SU-DHL-6 (cell line): ENCODE measurements around the gene EFTUD2.

Experiments used
- H2AFZ ChIP-seq: fragments of 200-600 bp; sonication (generic); 2 replicates; pipeline ENCODE4 v1.6.1; 2014; ENCODE audit warnings: low read depth, mild to moderate bottlenecking, moderate library complexity, mixed read lengths, antibody characterized with exemption, low read length; ENCODE audit not compliant: severe bottlenecking
- H3F3A ChIP-seq: fragments of 200-600 bp; shearing (Covaris generic); 2 replicates; pipeline ENCODE4 v1.6.0; 2016; ENCODE audit warnings: antibody characterized with exemption, mild to moderate bottlenecking; ENCODE audit not compliant: insufficient read depth
- H3K27ac ChIP-seq: fragments of 200-600 bp; sonication (generic); 2 replicates; pipeline ENCODE4 v1.5.1; 2016; ENCODE audit warnings: low read depth, mild to moderate bottlenecking, low read length, moderate library complexity, mixed read lengths
- H3K27me3 ChIP-seq: fragments of 200-600 bp; sonication (generic), shearing (Covaris generic); 2 replicates; pipeline ENCODE4 v1.6.0; 2014; ENCODE audit warnings: mild to moderate bottlenecking, low read length
- H3K36me3 ChIP-seq: fragments of 200-600 bp; sonication (generic); 2 replicates; pipeline ENCODE4 v1.6.1; 2014; ENCODE audit warnings: mild to moderate bottlenecking, low read length, mixed read lengths
- H3K4me2 ChIP-seq: fragments of 300-600, 200-600 bp; shearing (Covaris generic), sonication (generic); 2 replicates; pipeline ENCODE4 v1.6.0; 2014; ENCODE audit warnings: low read length, low read depth, mild to moderate bottlenecking; ENCODE audit not compliant: poor library complexity, severe bottlenecking
- H3K4me3 ChIP-seq: fragments of 200-600 bp; sonication (generic); 2 replicates; pipeline ENCODE4 v1.5.1; 2014; ENCODE audit warnings: antibody characterized with exemption, low read length, mild to moderate bottlenecking, mixed read lengths; ENCODE audit not compliant: insufficient read depth, poor library complexity, severe bottlenecking
- H3K79me2 ChIP-seq: fragments of 200-600 bp; sonication (generic); 2 replicates; pipeline ENCODE4 v1.6.1; 2014; ENCODE audit warnings: mild to moderate bottlenecking, low read length, moderate library complexity; ENCODE audit not compliant: insufficient read depth
- H3K9ac ChIP-seq: fragments of 200-600 bp; sonication (generic); 2 replicates; pipeline ENCODE4 v1.7.0; 2014; ENCODE audit warnings: mild to moderate bottlenecking, low read length
- H3K9me2 ChIP-seq: fragments of 200-600 bp; sonication (generic); replicated peaks from 2 replicates; pipeline ENCODE4 v1.6.1; 2014; ENCODE audit warnings: low read length; ENCODE audit not compliant: insufficient read depth
- H3K9me3 ChIP-seq: fragments of 200-600 bp; sonication (generic); 2 replicates; pipeline ENCODE4 v1.6.1; 2014; ENCODE audit warnings: low read length, mixed read lengths; ENCODE audit not compliant: insufficient read depth
- H4K20me1 ChIP-seq: fragments of 200-600 bp; sonication (generic); 2 replicates; pipeline ENCODE4 v1.6.1; 2014; ENCODE audit warnings: low read depth, mild to moderate bottlenecking, antibody characterized with exemption, low read length, moderate library complexity, mixed read lengths
- EZH2phosphoT487 ChIP-seq: fragments of 200-600 bp; sonication (generic), shearing (Covaris generic); conservative IDR thresholded peaks from 2 replicates; pipeline ENCODE4 v1.6.1; 2018; ENCODE audit warnings: mild to moderate bottlenecking, antibody characterized with exemption, low read length, moderate library complexity, mixed read lengths
- TF ChIP-seq, protein P1 (sequence below): fragments of 200-600 bp; sonication (generic); IDR thresholded peaks from one replicate; pipeline ENCODE4 v1.5.1; 2017; ENCODE audit warnings: antibody characterized with exemption, mild to moderate bottlenecking, low read length, moderate library complexity; ENCODE audit not compliant: insufficient read depth, poor library complexity, severe bottlenecking

The EFTUD2 gene

DNA sequence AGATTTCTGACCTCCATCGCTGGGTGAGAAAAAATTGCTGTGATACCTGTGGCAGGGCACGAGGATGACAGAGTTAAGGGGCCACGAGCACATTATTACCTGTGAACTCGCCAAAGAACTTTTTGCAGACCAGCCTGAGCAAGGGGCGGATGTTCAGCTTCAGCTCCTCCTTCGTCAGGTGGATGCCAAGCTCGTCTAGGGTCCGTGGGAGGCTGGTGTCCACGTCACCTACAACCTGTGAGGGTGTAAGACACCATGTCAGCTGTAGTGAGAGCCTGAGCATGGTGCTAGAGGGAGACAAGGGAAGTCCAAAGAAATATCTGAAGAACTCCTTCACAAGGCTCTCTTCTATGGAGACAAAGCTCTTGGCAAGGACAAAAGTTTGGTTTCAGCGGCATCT lies 34.4 kb downstream of the EFTUD2 start:
- no peak overlapping the region for H3K9ac ChIP-seq
- no peaks in the 10 kb centered on the region for H3K79me2 ChIP-seq
- H3K4me3 ChIP-seq: no peak overlapping the region
- peaks cover 7% of the 10 kb centered on the region; the same call in 1 of the 2 replicates for H3F3A ChIP-seq
- H3K27ac ChIP-seq: no peak overlapping the region
- H4K20me1 ChIP-seq: no peaks in the 10 kb centered on the region
- H2AFZ ChIP-seq: no peak overlapping the region
- no peaks in the 10 kb centered on the region for H3K27me3 ChIP-seq
- peaks cover 8% of the 10 kb centered on the region; the same call in 1 of the 2 replicates for H3K36me3 ChIP-seq
- H3K4me2 ChIP-seq: no peak overlapping the region
- no peaks in the 10 kb centered on the region for H3K9me3 ChIP-seq
- no peak for TF ChIP-seq EZH2phosphoT487
- TF ChIP-seq, protein P1, sequence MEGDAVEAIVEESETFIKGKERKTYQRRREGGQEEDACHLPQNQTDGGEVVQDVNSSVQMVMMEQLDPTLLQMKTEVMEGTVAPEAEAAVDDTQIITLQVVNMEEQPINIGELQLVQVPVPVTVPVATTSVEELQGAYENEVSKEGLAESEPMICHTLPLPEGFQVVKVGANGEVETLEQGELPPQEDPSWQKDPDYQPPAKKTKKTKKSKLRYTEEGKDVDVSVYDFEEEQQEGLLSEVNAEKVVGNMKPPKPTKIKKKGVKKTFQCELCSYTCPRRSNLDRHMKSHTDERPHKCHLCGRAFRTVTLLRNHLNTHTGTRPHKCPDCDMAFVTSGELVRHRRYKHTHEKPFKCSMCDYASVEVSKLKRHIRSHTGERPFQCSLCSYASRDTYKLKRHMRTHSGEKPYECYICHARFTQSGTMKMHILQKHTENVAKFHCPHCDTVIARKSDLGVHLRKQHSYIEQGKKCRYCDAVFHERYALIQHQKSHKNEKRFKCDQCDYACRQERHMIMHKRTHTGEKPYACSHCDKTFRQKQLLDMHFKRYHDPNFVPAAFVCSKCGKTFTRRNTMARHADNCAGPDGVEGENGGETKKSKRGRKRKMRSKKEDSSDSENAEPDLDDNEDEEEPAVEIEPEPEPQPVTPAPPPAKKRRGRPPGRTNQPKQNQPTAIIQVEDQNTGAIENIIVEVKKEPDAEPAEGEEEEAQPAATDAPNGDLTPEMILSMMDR: no peak
- no peaks in the 10 kb centered on the region for H3K9me2 ChIP-seq

DNA sequence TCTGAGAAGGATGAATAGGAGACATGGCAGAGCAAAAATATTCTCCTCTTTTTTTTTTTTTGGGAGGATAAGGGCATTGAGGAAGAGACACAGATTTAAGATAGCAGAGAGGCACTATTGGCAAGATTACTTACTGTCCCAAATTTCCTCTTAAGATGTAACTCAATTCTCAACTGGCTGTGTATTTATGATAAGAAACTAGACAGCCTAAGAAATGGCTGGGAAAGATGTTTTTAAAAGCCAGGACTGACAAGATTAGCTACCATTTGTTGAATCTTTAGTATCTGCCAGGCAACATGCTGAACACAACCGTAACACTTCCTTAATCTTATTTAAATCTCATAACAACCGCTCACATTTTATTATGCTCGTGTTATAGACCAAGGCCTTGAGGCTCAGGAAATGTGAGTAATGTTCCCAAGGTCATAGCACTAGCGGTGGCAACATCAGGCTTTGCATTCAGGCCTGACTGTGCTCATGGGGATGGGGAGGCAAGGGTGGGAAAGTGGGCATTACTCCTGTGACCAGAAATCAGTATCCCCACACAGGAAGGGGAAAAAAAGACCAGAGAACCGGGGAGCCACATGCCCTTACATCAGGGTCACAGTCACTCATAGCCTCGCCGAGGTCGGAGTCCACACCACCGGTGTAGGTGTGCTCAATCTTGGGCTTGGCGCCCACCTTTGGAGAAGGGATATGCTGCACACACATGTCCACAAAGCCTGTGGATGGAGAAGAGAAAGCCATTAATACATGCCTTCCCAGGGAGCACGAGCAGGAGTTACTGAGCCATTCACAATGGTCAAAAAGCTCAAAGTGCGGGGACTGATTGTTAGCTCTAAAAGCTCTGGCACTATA lies 36.0 kb downstream of the EFTUD2 start:
- Histone ChIP-seq H2AFZ (no peak overlapping the region), H3K36me3 (peaks cover 8% of the 10 kb centered on the region; the same call in 1 of the 2 replicates), H4K20me1 (no peaks in the 10 kb centered on the region), H3K27me3 (no peaks in the 10 kb centered on the region), H3K79me2 (no peaks in the 10 kb centered on the region), H3K27ac (no peak overlapping the region), H3K4me2 (no peak overlapping the region), H3K9ac (no peak overlapping the region), H3K9me2 (no peaks in the 10 kb centered on the region), H3F3A (peaks cover 7% of the 10 kb centered on the region; the same call in 1 of the 2 replicates), H3K9me3 (no peaks in the 10 kb centered on the region), H3K4me3 (no peak overlapping the region)
- TF ChIP-seq, protein P1: no peak
- TF ChIP-seq EZH2phosphoT487: no peak

DNA sequence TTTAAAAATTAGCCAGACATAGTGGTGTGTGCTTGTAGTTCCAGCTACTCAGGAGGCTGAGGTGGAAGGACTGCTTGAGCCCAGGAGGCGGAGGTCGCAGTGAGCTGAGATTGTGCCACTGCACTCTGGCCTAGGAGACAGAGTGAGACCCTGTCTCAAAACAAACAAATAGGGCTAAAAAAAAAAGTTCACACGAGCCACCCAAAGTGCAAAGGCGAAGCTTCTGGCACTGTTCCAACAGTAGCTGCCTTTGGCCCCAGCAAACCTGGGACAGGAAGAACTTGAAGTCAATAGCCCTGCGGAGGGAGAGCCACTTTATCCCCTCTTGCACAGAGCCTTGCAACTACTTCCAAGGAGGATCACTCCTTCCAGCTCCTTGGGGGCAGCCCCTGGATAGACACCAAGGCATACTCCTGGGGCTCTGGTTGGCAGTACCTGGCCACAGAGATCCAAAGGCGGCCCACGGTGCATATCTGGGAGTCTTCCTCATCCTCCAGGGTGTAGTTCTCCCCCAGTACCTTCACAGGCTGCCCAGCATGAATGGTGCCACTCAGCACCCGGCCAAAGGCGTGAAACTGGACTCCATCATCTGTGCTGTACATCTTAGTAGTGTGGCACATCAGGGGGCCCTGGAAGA lies 36.8 kb downstream of the EFTUD2 start:
- Histone ChIP-seq H3K9me3 (no peaks in the 10 kb centered on the region), H3K9ac (no peak overlapping the region), H3K27me3 (no peaks in the 10 kb centered on the region), H3K4me3 (no peak overlapping the region), H3K27ac (no peak overlapping the region), H2AFZ (no peak overlapping the region), H3K4me2 (no peak overlapping the region), H3K36me3 (peaks cover 8% of the 10 kb centered on the region; the same call in 1 of the 2 replicates), H3F3A (peaks cover 7% of the 10 kb centered on the region; the same call in 1 of the 2 replicates), H4K20me1 (no peaks in the 10 kb centered on the region), H3K9me2 (no peaks in the 10 kb centered on the region), H3K79me2 (no peaks in the 10 kb centered on the region)
- no peak for TF ChIP-seq EZH2phosphoT487
- TF ChIP-seq, protein P1: no peak
